Neuronal stem cell (in vitro differentiated cells): ENCODE measurements around the gene RPL10.

ENCODE experiments used
- DNase-seq: peaks from one replicate; pipeline ENCODE4 v3.0.0-alpha.2; 2013; ENCODE audit warnings: low spot score
- H2AFZ ChIP-seq: one replicate; pipeline ENCODE4 v1.6.1; 2013; ENCODE audit warnings: mild to moderate bottlenecking, low read length, inconsistent platforms
- H2AK5ac ChIP-seq: 2 replicates; pipeline ENCODE4 v1.6.1; 2013; ENCODE audit warnings: low read depth, mild to moderate bottlenecking, inconsistent platforms, low read length, moderate library complexity, mixed read lengths
- H2BK120ac ChIP-seq: 2 replicates; pipeline ENCODE4 v1.6.1; 2013; ENCODE audit warnings: low read depth, mild to moderate bottlenecking, inconsistent platforms, low read length, moderate library complexity, mixed read lengths
- H2BK12ac ChIP-seq: one replicate; pipeline ENCODE4 v1.6.1; 2013; ENCODE audit warnings: low read length, inconsistent platforms
- H2BK15ac ChIP-seq: 2 replicates; pipeline ENCODE4 v1.6.1; 2013; ENCODE audit warnings: mild to moderate bottlenecking, low read length, inconsistent platforms, mixed read lengths
- H2BK5ac ChIP-seq: one replicate; pipeline ENCODE4 v1.6.1; 2013; ENCODE audit warnings: inconsistent platforms, mild to moderate bottlenecking, low read length, moderate library complexity
- H3K14ac ChIP-seq: one replicate; pipeline ENCODE4 v1.6.1; 2013; ENCODE audit warnings: low read length, inconsistent platforms
- H3K18ac ChIP-seq: 2 replicates; pipeline ENCODE4 v1.6.1; 2013; ENCODE audit warnings: low read length, inconsistent platforms
- H3K23ac ChIP-seq: 2 replicates; pipeline ENCODE4 v1.6.1; 2013; ENCODE audit warnings: low read depth, mild to moderate bottlenecking, mixed read lengths, low read length, inconsistent platforms; ENCODE audit not compliant: poor library complexity
- H3K27ac ChIP-seq: replicated peaks from 3 replicates; pipeline ENCODE4 v1.5.1; 2013; ENCODE audit warnings: low read length, inconsistent platforms
- H3K27me3 ChIP-seq, 3 experiments: 2 replicates each; pipeline ENCODE4 v1.6.1; 2013; ENCODE audit warnings: low read length in 3 of 3, mild to moderate bottlenecking in 2 of 3, inconsistent platforms in 1 of 3, low read depth in 1 of 3, mixed read lengths in 1 of 3, moderate library complexity in 1 of 3; ENCODE audit not compliant: control insufficient read depth in 3 of 3, insufficient read depth in 3 of 3
- H3K36me3 ChIP-seq, 2 donors: replicated peaks in 1 of 2; 2 replicates each; pipeline ENCODE4 v1.6.1; 2013; ENCODE audit warnings: low read length in 2 of 2; ENCODE audit not compliant: control insufficient read depth in 2 of 2, insufficient read depth in 2 of 2
- H3K4ac ChIP-seq: 2 replicates; pipeline ENCODE4 v1.6.1; 2013; ENCODE audit warnings: inconsistent platforms, mild to moderate bottlenecking, low read length, moderate library complexity
- H3K4me1 ChIP-seq, 2 donors: 1 replicate in 1 of 2; 2 replicates in 1 of 2; pipeline ENCODE4 v1.6.1; 2013; ENCODE audit warnings: low read length in 2 of 2, low read depth in 1 of 2; ENCODE audit not compliant: control insufficient read depth in 2 of 2, insufficient read depth in 1 of 2
- H3K4me2 ChIP-seq: one replicate; pipeline ENCODE4 v1.6.1; 2013; ENCODE audit warnings: mild to moderate bottlenecking, low read length, inconsistent platforms; ENCODE audit not compliant: insufficient read depth, poor library complexity, severe bottlenecking
- H3K4me3 ChIP-seq, 2 donors: 2 replicates each; pipeline ENCODE4 v1.5.1; 2013; ENCODE audit warnings: low read length in 2 of 2, mild to moderate bottlenecking in 2 of 2, inconsistent platforms in 1 of 2, moderate library complexity in 1 of 2
- H3K79me1 ChIP-seq: one replicate; pipeline ENCODE4 v1.6.1; 2013; ENCODE audit warnings: low read depth, mild to moderate bottlenecking, inconsistent platforms, low read length, moderate library complexity
- H3K9ac ChIP-seq: one replicate; pipeline ENCODE4 v1.6.1; 2013; ENCODE audit warnings: mild to moderate bottlenecking, low read depth, low read length, inconsistent platforms; ENCODE audit not compliant: poor library complexity
- H3K9me3 ChIP-seq, 2 donors: replicated peaks in 1 of 2; 2 replicates each; pipeline versions ENCODE3 to v1.6.1; 2013; ENCODE audit warnings: low read length in 2 of 2, mild to moderate bottlenecking in 2 of 2, inconsistent platforms in 1 of 2, low read depth in 1 of 2, mixed read lengths in 1 of 2, moderate library complexity in 1 of 2; ENCODE audit not compliant: control insufficient read depth in 2 of 2, insufficient read depth in 1 of 2
- H4K8ac ChIP-seq: one replicate; pipeline ENCODE4 v1.6.1; 2013; ENCODE audit warnings: low read depth, mild to moderate bottlenecking, inconsistent platforms, low read length, moderate library complexity
- H4K91ac ChIP-seq: one replicate; pipeline ENCODE4 v1.6.1; 2013; ENCODE audit warnings: low read length, low read depth, mild to moderate bottlenecking, inconsistent platforms; ENCODE audit not compliant: poor library complexity
- WGBS, 2 donors: extraction: QIAGEN DNeasy Blood & Tissue Kit; methylation state at CpG; one replicate each; pipeline ENCODE4 v1.1.7; 2013; ENCODE audit warnings: missing lambda C conversion rate in 2 of 2, mixed read lengths in 1 of 2; ENCODE audit not compliant: insufficient read length in 2 of 2, insufficient replicate concordance in 1 of 2; ENCODE audit errors: extremely low coverage in 2 of 2; 5-methylcytosine and 5-hydroxymethylcytosine counted together

Gene RPL10

DNA sequence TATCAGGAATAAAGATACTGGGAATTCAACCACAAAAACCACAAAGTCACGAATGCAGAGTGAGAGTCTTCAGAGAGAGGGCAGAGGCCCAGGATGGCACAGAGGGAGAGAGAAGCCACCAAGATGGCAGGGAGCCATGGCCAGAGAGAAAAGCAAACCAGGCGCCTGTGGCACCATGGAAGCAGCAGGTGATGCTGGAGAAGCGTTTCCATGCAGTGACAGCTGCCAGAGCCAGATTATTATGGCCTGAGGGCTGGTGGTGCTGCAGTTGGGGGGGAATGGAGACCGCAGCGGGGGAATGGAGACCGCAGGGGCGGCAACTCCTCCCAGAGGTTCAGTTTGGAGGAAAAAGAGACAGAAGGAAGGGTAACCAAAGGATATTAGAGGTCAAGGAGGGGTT lies 19.0 kb downstream of the RPL10 start:
- H3K23ac ChIP-seq = no peak overlapping the region
- no peak overlapping the region for H2BK120ac ChIP-seq
- H2BK15ac ChIP-seq = no peak overlapping the region
- H3K18ac ChIP-seq = no peak overlapping the region
- H4K91ac ChIP-seq = no peak overlapping the region
- no peak for DNase-seq
- no peak overlapping the region for H4K8ac ChIP-seq
- no peak overlapping the region for H3K4ac ChIP-seq
- H3K4me3 ChIP-seq = no peak overlapping the region
- H2AFZ ChIP-seq = no peak overlapping the region
- peaks cover 7 to 17% of the 10 kb centered on the region in 2 donors for H3K36me3 ChIP-seq
- H2BK5ac ChIP-seq = no peak overlapping the region
- no peak overlapping the region for H3K14ac ChIP-seq
- H3K4me1 ChIP-seq = peaks cover 0 to 3% of the 10 kb centered on the region in 2 donors
- H3K79me1 ChIP-seq = no peaks in the 10 kb centered on the region
- no peak overlapping the region for H3K9ac ChIP-seq
- H3K9me3 ChIP-seq = no peaks in the 10 kb centered on the region
- no peak overlapping the region for H2AK5ac ChIP-seq
- no peak overlapping the region for H3K27ac ChIP-seq
- H3K27me3 ChIP-seq = no peaks in the 10 kb centered on the region
- no peak overlapping the region for H2BK12ac ChIP-seq
- H3K4me2 ChIP-seq = no peak overlapping the region
- no CpG with 5 or more reads among the region's 7 CpGs for WGBS, 2 donors

DNA sequence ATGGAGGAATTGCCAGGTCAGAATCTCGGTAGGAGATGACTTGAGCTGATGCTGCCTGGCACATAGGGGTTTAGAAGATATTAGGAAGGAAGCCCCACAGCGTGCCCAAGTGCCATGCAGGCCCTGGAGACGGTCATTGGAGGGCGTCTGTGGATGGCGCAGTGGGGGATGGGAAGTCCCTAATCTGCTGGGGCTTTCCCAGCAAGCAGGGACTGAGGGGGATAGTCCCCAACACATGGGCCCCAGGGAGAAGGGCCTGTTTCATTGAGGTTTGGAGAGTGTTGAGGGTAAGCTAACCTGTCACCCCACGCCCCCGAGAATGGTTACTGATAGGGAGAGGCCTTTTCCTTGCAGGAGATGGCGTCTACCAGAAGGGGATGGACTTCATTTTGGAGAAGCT lies 21.0 kb downstream of the RPL10 start:
- no peak overlapping the region for H3K23ac ChIP-seq
- H3K4me3 ChIP-seq = no peak overlapping the region
- no peak overlapping the region for H3K14ac ChIP-seq
- no peak overlapping the region for H4K8ac ChIP-seq
- no peaks in the 10 kb centered on the region for H3K27me3 ChIP-seq
- no peak overlapping the region for H2BK12ac ChIP-seq
- H3K36me3 ChIP-seq = peaks cover 0 to 6% of the 10 kb centered on the region in 2 donors
- H3K27ac ChIP-seq = no peak overlapping the region
- WGBS, 2 donors = no CpG with 5 or more reads among the region's 8 CpGs
- no peak overlapping the region for H2AK5ac ChIP-seq
- H2BK15ac ChIP-seq = no peak overlapping the region
- DNase-seq = no peak
- H3K9me3 ChIP-seq = no peaks in the 10 kb centered on the region
- no peak overlapping the region for H3K4me2 ChIP-seq
- no peak overlapping the region for H3K4ac ChIP-seq
- H3K9ac ChIP-seq = no peak overlapping the region
- no peak overlapping the region for H4K91ac ChIP-seq
- no peak overlapping the region for H2BK120ac ChIP-seq
- no peaks in the 10 kb centered on the region for H3K79me1 ChIP-seq
- H2AFZ ChIP-seq = no peak overlapping the region
- no peak overlapping the region for H2BK5ac ChIP-seq
- H3K4me1 ChIP-seq = no peaks in the 10 kb centered on the region
- no peak overlapping the region for H3K18ac ChIP-seq

DNA sequence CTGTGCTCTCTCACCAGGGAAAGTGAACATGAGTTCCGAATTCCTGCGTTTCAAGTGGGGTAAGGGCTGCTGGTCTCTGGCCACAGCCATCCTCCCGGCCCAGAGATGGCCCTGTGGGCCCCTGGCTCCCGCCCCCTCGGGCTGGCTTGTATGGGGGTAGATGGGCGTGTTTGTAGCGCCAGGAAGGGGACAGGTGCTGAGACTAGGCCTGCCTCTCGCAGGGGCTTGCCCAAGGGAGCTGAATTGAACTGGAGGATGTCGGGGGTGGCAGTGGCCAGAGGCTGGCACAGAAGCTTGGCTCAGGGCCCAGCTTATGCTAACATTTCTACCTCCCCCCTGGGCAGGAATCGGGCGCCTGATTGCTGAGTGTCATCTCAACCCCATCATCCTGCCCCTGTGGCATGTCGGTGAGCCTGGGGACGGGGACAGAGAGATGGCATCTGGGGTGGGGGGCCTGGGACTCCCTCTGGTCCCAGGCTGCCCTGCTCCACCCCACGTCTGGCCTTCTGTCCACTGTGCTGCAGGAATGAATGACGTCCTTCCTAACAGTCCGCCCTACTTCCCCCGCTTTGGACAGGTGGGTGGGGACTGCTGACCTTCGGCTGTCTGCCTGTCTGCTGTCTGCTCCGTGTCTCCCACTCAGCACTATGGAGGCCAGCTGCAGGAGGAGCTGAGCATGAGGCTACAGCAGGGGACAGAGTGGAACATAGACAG lies 21.7 kb downstream of the RPL10 start:
- no peaks in the 10 kb centered on the region for H3K79me1 ChIP-seq
- no CpG with 5 or more reads among the region's 19 CpGs for WGBS, 2 donors

GRCh38 chrX:154420402-154420756 lies 22.2 kb downstream of the RPL10 start:
- no peak overlapping the region for H2BK120ac ChIP-seq
- H3K4me1 ChIP-seq = no peaks in the 10 kb centered on the region
- no peaks in the 10 kb centered on the region for H3K27me3 ChIP-seq
- no peak overlapping the region for H3K18ac ChIP-seq
- no peak overlapping the region for H2BK5ac ChIP-seq
- H2AK5ac ChIP-seq = no peak overlapping the region
- H3K23ac ChIP-seq = no peak overlapping the region
- H3K79me1 ChIP-seq = no peaks in the 10 kb centered on the region
- no peak overlapping the region for H2BK15ac ChIP-seq
- no peak overlapping the region for H3K4me3 ChIP-seq
- H4K8ac ChIP-seq = no peak overlapping the region
- H3K4me2 ChIP-seq = no peak overlapping the region
- no peak overlapping the region for H2BK12ac ChIP-seq
- H3K14ac ChIP-seq = no peak overlapping the region
- H3K4ac ChIP-seq = no peak overlapping the region
- no peak for DNase-seq
- WGBS, 2 donors = no CpG with 5 or more reads among the region's 10 CpGs
- no peak overlapping the region for H3K27ac ChIP-seq
- H3K9ac ChIP-seq = no peak overlapping the region
- H3K36me3 ChIP-seq = peaks cover 0 to under 1% of the 10 kb centered on the region in 2 donors
- no peak overlapping the region for H4K91ac ChIP-seq
- no peak overlapping the region for H2AFZ ChIP-seq
- no peaks in the 10 kb centered on the region for H3K9me3 ChIP-seq

More for the DNA sequence above, 21.7 kb downstream of the RPL10 start:
- Histone ChIP-seq H3K18ac (no peak overlapping the region), H2BK12ac (no peak overlapping the region), H3K4me3 (no peak overlapping the region), H3K27ac (no peak overlapping the region), H4K8ac (no peak overlapping the region), H2BK5ac (no peak overlapping the region), H4K91ac (no peak overlapping the region), H3K27me3 (no peaks in the 10 kb centered on the region), H3K4me2 (no peak overlapping the region), H3K4me1 (no peaks in the 10 kb centered on the region), H2BK120ac (no peak overlapping the region), H3K4ac (no peak overlapping the region), H2AFZ (no peak overlapping the region), H3K36me3 (peaks cover 0 to 6% of the 10 kb centered on the region in 2 donors), H3K9ac (no peak overlapping the region), H3K23ac (no peak overlapping the region), H3K9me3 (no peaks in the 10 kb centered on the region), H3K14ac (no peak overlapping the region), H2AK5ac (no peak overlapping the region), H2BK15ac (no peak overlapping the region)
- no peak for DNase-seq
